ENCODE measurements around the gene CMTM6.

DNA sequence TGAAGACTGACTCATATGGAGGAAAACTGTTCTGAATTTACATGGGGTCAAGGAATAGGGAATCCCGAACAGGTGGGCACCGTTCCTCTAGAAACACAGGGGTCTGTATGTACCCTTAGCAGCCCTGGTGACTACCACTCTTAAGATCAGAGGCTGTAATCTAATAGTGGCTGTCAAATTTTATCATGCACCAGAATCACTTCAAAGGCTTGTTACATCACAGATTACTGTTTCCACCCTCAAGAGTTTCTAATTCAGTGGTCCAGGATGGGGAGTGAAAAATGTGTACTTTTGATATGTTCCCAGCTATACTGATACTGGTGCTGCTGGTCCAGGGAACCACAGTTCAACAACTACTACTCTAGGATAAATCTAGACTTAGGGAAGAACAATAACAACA, 40.2 kb upstream of the CMTM6 start:
- TF ChIP-seq, protein P1, sequence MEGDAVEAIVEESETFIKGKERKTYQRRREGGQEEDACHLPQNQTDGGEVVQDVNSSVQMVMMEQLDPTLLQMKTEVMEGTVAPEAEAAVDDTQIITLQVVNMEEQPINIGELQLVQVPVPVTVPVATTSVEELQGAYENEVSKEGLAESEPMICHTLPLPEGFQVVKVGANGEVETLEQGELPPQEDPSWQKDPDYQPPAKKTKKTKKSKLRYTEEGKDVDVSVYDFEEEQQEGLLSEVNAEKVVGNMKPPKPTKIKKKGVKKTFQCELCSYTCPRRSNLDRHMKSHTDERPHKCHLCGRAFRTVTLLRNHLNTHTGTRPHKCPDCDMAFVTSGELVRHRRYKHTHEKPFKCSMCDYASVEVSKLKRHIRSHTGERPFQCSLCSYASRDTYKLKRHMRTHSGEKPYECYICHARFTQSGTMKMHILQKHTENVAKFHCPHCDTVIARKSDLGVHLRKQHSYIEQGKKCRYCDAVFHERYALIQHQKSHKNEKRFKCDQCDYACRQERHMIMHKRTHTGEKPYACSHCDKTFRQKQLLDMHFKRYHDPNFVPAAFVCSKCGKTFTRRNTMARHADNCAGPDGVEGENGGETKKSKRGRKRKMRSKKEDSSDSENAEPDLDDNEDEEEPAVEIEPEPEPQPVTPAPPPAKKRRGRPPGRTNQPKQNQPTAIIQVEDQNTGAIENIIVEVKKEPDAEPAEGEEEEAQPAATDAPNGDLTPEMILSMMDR (IDR thresholded peaks at IDR 0.05; ENCODE audit: insufficient read depth, low read length): no peak
- no peak for TF ChIP-seq POLR2AphosphoS5 (IDR thresholded peaks at IDR 0.05; ENCODE audit: low read depth)
- no peak for TF ChIP-seq REST (IDR thresholded peaks at IDR 0.05; ENCODE audit: insufficient replicate concordance, low read depth)
- no peak for TF ChIP-seq SPI1 (IDR thresholded peaks at IDR 0.05; ENCODE audit: borderline replicate concordance, low read depth)
